ENCODE data around the gene SLC27A5. TPM values are rescaled to one million over a fixed set of nuclear protein-coding genes. Genes with fewer than 3 reads are reported as not detected.

The SLC27A5 gene
- polyA plus RNA-seq, 6 donors from 2014 or later = 12.0 to 17.8 (median 12.7) TPM

GRCh38 chr19:58522709-58523108 is 10.9 kb upstream of the SLC27A5 start:
- Mint-ChIP-seq H3K27me3 (no peaks in the 10 kb centered on the region), H3K4me3 (peak overlapping the region in 1 of 8 donors; percentile 9), H3K27ac (peak overlapping the region in 1 of 6 donors; percentile 38), H3K36me3 (no peaks in the 10 kb centered on the region), H3K4me1 (peaks cover 27 to 29% (median 28%) of the 10 kb centered on the region in 3 donors), H3K9me3 (peaks cover 0 to 4% (median 0%) of the 10 kb centered on the region in 7 donors)
- DNase-seq = no peak
- no peak for ATAC-seq (ENCODE audit: low read depth in 2 of 2)

- H3K27me3 Mint-ChIP-seq = no peaks in the 10 kb centered on the region
- H3K27ac Mint-ChIP-seq = peak overlapping the region in 2 of 6 donors; percentile 16 to 77
- DNase-seq (no peak), ATAC-seq (ENCODE audit: low read depth in 2 of 2) (no peak)
- peak overlapping the region in 3 of 8 donors; percentile 32 to 63 (median 40) for H3K4me3 Mint-ChIP-seq
- no peaks in the 10 kb centered on the region for H3K36me3 Mint-ChIP-seq
- peaks cover 27 to 35% (median 32%) of the 10 kb centered on the region in 3 donors for H3K4me1 Mint-ChIP-seq
- H3K9me3 Mint-ChIP-seq = peaks cover 0 to 4% (median 0%) of the 10 kb centered on the region in 7 donors
Measured at GRCh38 chr19:58521651-58522050, 9.9 kb upstream of the SLC27A5 start.

GRCh38 chr19:58520257-58520599 is 8.4 kb upstream of the SLC27A5 start:
- Mint-ChIP-seq H3K4me1 (peaks cover 34 to 44% (median 42%) of the 10 kb centered on the region in 3 donors), H3K4me3 (peak overlapping the region; percentile 91 to 100 (median 97)), H3K36me3 (no peaks in the 10 kb centered on the region), H3K9me3 (peaks cover 0 to 4% (median 0%) of the 10 kb centered on the region in 7 donors), H3K27me3 (no peaks in the 10 kb centered on the region), H3K27ac (peak overlapping the region; percentile 98 to 99 (median 99))
- ATAC-seq (ENCODE audit: low read depth in 2 of 2) = no peak
- DNase-seq = no peak

DNA sequence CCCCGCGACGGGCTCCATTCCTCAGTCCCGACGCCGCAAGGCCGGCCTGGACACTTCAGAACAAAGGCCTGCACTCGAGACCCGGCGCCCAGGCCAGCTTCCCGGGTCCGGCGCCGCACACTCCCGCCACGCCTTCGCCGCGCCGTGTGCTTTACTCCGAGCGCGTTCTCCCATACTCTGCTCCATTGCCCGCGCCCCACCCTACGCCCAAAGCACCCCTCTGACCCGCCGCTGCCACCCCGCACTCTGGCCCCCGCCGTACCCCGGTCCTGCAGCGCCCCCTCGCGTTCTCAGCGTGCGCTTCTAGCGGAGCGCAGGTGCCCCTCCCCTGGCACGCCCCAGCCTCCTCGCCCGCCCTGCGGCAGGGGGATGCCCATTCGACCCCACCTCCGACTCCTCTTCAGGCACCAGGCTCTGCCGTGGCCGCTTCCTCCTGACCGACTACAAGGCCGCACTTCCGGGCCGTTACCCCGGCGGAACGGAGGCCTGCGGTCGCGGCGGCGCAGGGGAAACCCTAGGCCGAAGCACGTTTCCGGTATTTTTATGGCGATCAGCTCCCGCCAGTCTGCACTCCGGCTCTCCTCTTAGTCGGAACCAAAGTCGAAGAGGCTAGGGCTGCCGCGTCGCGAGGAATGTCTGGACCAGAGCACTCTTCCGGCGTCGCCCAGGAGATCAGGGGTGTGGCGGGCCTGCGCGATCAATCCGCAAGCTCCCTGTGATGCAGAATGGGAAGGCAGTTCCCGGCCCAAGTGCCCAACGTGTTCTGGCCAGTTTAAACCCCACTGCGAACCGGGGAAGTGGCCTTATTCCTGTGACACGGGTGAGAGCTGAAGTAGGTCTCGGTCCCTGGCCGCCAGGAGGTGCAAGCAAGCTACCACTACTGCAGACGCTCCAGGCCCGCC is 7.8 kb upstream of the SLC27A5 start, which contains the start of gene ZBTB45:
ZBTB45 (minus strand) TSS at position 456 of the 902 bp plus-strand sequence. CDS start 2,137 bp downstream, outside the sequence.
- Mint-ChIP-seq H3K4me1 (peaks cover 37 to 49% (median 47%) of the 10 kb centered on the region in 3 donors), H3K27ac (peak within 1 kb of the TSS; percentile 98 to 99 (median 99))
- peak; percentile 79 for ATAC-seq (ENCODE audit: low read depth in 2 of 2)

DNA sequence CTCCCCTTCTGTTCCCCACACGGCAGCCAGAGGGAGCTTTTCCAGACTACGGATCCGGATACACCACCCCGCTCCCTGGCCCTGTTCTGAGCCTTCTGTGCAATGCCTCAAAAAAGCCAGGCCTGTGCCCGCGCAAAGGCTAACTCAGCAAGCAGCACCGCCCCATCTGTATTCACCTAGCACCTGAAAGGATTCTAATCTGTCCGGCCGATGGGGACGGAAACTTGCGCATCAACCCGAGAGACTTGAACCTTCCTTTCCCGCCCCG is 7.2 kb upstream of the SLC27A5 start:
- H3K36me3 Mint-ChIP-seq = no peaks in the 10 kb centered on the region
- peaks cover 0 to 4% (median 0%) of the 10 kb centered on the region in 7 donors for H3K9me3 Mint-ChIP-seq
- peak overlapping the region; percentile 91 to 100 (median 97) for H3K4me3 Mint-ChIP-seq
- peaks cover 42 to 54% (median 52%) of the 10 kb centered on the region in 3 donors for H3K4me1 Mint-ChIP-seq
- no peaks in the 10 kb centered on the region for H3K27me3 Mint-ChIP-seq
- DNase-seq (peak; percentile 29), ATAC-seq (ENCODE audit: low read depth in 2 of 2) (peak; percentile 4)
- peak overlapping the region; percentile 98 to 99 (median 99) for H3K27ac Mint-ChIP-seq

More for the DNA sequence above, 7.8 kb upstream of the SLC27A5 start, which contains the start of gene ZBTB45:
- H3K36me3 Mint-ChIP-seq = no peaks in the 10 kb centered on the region
- H3K9me3 Mint-ChIP-seq = peaks cover 0 to 4% (median 0%) of the 10 kb centered on the region in 7 donors
- DNase-seq = peak; percentile 93
- H3K27me3 Mint-ChIP-seq = no peaks in the 10 kb centered on the region
- peak within 1 kb of the TSS; percentile 91 to 100 (median 97) for H3K4me3 Mint-ChIP-seq

DNA sequence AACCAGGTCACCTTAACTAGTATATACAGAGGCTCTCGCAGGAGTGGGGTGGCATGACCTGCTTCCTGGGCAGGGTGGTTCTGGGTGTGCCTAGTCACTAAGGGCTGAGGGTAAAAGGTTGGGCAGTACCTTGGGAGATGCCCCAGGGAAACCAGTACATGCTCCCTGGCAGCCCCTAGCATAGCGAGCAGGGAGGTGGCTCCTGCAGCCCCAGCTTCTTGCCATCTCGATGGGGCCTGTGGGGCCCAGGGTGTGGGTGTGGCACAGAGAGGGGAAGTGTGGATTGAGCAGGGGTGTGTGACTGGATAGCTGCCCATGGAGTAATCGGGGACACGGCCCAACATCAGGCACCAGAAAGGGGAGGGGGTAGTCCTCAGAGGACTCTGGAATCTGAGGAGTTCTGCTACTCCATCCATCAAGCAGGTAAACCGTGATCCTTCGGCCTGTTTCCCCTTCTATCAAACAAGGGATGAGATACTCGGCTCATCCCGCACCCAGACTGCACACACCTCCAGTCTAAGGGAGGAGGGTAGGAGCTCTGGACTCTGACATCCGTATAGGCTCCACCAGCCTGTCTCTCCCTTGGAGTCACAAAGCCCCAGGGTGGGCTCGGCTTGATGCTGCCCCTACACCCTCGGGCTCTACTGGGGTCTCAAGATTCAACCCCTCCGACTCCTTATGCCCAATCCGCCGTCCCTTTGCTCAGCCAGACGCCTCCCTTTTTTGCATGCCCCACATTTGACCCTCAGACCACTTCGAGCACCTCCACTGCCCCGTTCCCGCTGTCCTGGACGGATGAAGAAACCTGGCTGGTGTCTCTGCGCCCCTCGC is 6.7 kb upstream of the SLC27A5 start:
- Mint-ChIP-seq H3K4me3 (peak overlapping the region; percentile 91 to 100 (median 97)), H3K27me3 (no peaks in the 10 kb centered on the region), H3K9me3 (peaks cover 0 to 4% (median 0%) of the 10 kb centered on the region in 7 donors), H3K36me3 (no peaks in the 10 kb centered on the region), H3K4me1 (peaks cover 47 to 58% (median 56%) of the 10 kb centered on the region in 3 donors), H3K27ac (peak overlapping the region; percentile 98 to 99 (median 99))
- ATAC-seq (ENCODE audit: low read depth in 2 of 2) (no peak), DNase-seq (no peak)

DNA sequence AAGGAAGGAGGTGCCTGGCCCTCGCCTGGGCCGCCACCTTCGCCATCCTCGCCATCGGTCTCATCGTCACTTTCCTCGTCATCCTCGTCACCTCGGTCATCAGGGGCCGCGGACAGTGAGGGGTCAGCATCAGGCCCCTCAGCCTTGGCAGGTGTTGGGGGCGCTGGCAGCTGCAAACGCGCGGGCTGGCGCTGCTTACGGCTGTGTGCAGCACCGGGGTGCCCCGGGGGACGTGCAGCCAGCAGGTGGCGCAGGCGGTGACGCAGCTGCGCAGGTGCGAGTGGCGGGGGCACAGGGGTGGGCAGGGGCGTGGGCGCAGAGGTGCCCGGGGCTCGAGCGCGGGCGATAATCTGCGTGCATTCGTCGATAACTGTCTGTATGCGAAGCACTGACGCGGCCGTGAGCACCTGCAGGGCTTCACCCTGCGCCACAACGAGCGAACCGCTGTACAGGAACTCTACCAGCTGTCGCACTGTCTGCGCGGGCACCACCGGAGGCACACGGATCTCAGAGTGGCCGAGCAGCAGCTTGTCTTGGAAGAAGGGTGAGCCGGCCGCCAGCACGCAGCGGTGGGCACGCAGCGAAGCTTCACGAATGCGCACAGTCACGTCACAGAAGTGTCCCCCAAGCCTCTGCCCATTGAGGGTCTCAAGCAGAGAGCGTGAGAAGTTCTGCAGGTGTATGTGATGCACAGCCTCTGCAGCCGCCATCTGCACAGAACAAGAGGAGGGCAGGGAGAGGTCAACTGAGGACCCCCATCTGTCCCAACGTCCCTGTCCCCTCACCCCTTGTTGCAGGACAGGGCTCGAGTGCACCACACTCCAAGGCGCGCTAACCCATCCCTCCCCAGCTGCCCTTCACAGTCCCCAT is 5.4 kb upstream of the SLC27A5 start:
- Mint-ChIP-seq H3K27me3 (no peaks in the 10 kb centered on the region), H3K27ac (no peak overlapping the region), H3K36me3 (no peaks in the 10 kb centered on the region), H3K4me3 (peak overlapping the region in 5 of 8 donors; percentile 16 to 100 (median 86)), H3K4me1 (peaks cover 47 to 71% (median 56%) of the 10 kb centered on the region in 3 donors), H3K9me3 (peaks cover 0 to 4% (median 0%) of the 10 kb centered on the region in 7 donors)
- DNase-seq = no peak
- ATAC-seq (ENCODE audit: low read depth in 2 of 2) = no peak

- peaks cover 0 to 4% (median 0%) of the 10 kb centered on the region in 7 donors for H3K9me3 Mint-ChIP-seq
- no peak for ATAC-seq (ENCODE audit: low read depth in 2 of 2)
- H3K4me3 Mint-ChIP-seq = peak overlapping the region in 4 of 8 donors; percentile 47 to 83 (median 55)
- no peaks in the 10 kb centered on the region for H3K36me3 Mint-ChIP-seq
- no peak for DNase-seq
- no peaks in the 10 kb centered on the region for H3K27me3 Mint-ChIP-seq
- H3K4me1 Mint-ChIP-seq = peaks cover 50 to 72% (median 56%) of the 10 kb centered on the region in 3 donors
- H3K27ac Mint-ChIP-seq = peak overlapping the region in 1 of 6 donors; percentile 87
Measured at GRCh38 chr19:58516246-58516836, 4.5 kb upstream of the SLC27A5 start.

- DNase-seq = no peak
- H3K27me3 Mint-ChIP-seq = no peaks in the 10 kb centered on the region
- no peaks in the 10 kb centered on the region for H3K36me3 Mint-ChIP-seq
- H3K4me1 Mint-ChIP-seq = peaks cover 46 to 68% (median 52%) of the 10 kb centered on the region in 3 donors
- H3K27ac Mint-ChIP-seq = peak overlapping the region in 3 of 6 donors; percentile 52 to 92 (median 73)
- H3K9me3 Mint-ChIP-seq = peaks cover 0 to under 1% (median 0%) of the 10 kb centered on the region in 7 donors
- no peak for ATAC-seq (ENCODE audit: low read depth in 2 of 2)
- peak overlapping the region; percentile 6 to 83 (median 48) for H3K4me3 Mint-ChIP-seq
Measured at GRCh38 chr19:58515259-58515658, 3.5 kb upstream of the SLC27A5 start.

DNA sequence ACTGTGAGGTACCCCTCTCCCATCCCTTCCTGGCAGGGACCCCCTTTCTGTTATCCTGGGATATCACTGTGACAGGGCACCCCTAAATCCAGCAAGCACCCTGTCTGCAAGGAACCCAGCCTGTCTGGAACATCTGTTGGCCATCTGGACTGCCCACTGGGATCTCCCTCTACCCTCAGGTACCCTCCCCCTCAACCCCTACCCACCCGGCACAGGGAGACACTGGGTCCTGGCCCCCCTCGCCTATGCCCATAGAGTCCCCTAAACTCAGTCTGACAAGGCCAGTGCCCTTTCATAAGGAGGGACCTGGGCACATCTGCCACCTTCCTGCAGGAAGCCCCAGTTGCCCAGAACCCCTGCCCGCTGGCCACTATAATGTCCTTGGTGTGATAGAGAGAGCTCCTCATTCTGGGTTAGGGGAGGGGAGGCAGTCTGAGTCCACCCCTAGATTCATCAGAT is 2.8 kb upstream of the SLC27A5 start:
- DNase-seq (no peak), ATAC-seq (ENCODE audit: low read depth in 2 of 2) (no peak)
- Mint-ChIP-seq H3K4me3 (peak overlapping the region in 7 of 8 donors; percentile 42 to 86 (median 73)), H3K27me3 (no peaks in the 10 kb centered on the region), H3K4me1 (peaks cover 40 to 61% (median 46%) of the 10 kb centered on the region in 3 donors), H3K27ac (peak overlapping the region in 3 of 6 donors; percentile 49 to 92 (median 83)), H3K36me3 (no peaks in the 10 kb centered on the region), H3K9me3 (no peaks in the 10 kb centered on the region)

DNA sequence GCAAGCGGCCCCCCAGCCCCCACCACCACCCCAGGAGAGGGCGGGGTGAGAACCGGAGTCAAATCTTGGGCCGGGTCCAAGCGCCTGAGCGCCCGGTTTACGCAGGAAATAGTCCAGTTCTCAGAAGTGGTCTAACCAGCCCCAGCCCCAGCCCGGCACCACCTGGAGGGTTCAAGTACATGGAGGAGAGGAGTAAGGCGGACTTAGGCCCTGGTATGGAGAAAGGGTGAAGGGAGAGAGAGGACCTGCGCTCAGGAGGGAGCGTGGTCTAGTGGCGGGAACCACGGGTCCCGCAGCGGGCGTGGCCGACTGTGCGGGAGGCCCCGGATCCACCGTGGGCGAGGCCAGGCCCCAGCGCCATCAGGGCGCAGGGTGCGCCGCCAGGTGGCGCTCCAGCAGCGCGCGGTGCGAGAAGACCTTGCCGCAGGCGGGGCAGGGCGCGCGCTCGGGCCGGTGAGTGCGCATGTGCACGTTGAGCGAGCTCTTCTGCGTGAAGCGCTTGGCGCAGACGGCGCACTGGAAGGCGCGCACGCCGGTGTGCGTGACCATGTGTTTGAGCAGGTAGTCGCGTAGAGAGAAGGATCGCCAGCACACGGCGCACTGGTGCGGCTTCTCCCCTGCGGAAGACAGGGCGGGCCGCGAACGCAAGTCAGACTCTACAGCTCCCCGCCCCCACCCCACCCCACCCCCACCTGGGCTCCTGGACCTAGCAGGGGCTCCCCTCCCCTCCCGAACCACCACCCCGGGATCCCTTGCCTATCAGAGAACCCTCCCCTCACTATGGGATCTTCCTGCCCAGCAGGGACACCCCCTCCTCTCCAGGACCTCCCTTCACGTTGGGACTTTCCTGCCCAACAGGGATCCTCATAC is 2.1 kb upstream of the SLC27A5 start:
- Mint-ChIP-seq H3K4me3 (peak overlapping the region; percentile 64 to 86 (median 76)), H3K9me3 (no peaks in the 10 kb centered on the region), H3K27me3 (no peaks in the 10 kb centered on the region), H3K27ac (peak overlapping the region in 4 of 6 donors; percentile 49 to 92 (median 75)), H3K4me1 (peaks cover 33 to 54% (median 39%) of the 10 kb centered on the region in 3 donors), H3K36me3 (no peaks in the 10 kb centered on the region)
- peak; percentile 81 for DNase-seq
- peak; percentile 87 to 90 for ATAC-seq (ENCODE audit: low read depth in 2 of 2)
